T-cell (primary cell): ENCODE results near the gene COX7A2. TPM values are rescaled to one million over a fixed set of nuclear protein-coding genes. Genes with fewer than 3 reads are reported as not detected.

Experiments used
- ATAC-seq, 4 experiments: fragments of 200-7000 bp in 3 of 4; fragments of 150-1000 bp in 1 of 4; cut with Tn5 transposase; replicated peaks in 1 of 4; 1 replicate in 3 of 4; 2 replicates in 1 of 4; pipeline ENCODE4 v1.10.0; 2021; ENCODE audit warnings: moderate library complexity in 3 of 4, mild to moderate bottlenecking in 2 of 4, moderate number of reproducible peaks in 1 of 4
- CTCF ChIA-PET, 2 donors: fragments of 300-600 bp; sonication (Branson Sonifier 250); formaldehyde crosslinking; loops; one replicate each; lab custom pipeline; 2022; ENCODE audit warnings: antibody characterized with exemption in 2 of 2; lab: Charles Lee
- POLR2A ChIA-PET, 2 donors: fragments of 300-600 bp; sonication (Branson Sonifier 250); formaldehyde crosslinking; loops; one replicate each; lab custom pipeline; 2022; ENCODE audit warnings: antibody characterized with exemption in 2 of 2; lab: Charles Lee
- DNase-seq, 35 experiments: peaks; one replicate each; pipeline versions ENCODE4 v3.0.0 to v3.0.0-alpha.2; 2013 to 2023
- H3K27ac ChIP-seq: one replicate; pipeline ENCODE4 v1.5.1; 2013; ENCODE audit warnings: low read length
- H3K27me3 ChIP-seq, 2 experiments: replicated peaks in 1 of 2; 1 replicate in 1 of 2; 2 replicates in 1 of 2; pipeline versions ENCODE4 v1.6.1 to v1.7.0; 2013; ENCODE audit warnings: low read length in 1 of 2, mixed read lengths in 1 of 2; ENCODE audit not compliant: control insufficient read depth in 2 of 2, insufficient read depth in 2 of 2; ENCODE audit errors: extremely low read depth in 1 of 2
- H3K36me3 ChIP-seq, 2 donors: 1 replicate in 1 of 2; 2 replicates in 1 of 2; pipeline versions ENCODE4 v1.6.1 to v1.7.0; 2013; ENCODE audit warnings: low read length in 1 of 2; ENCODE audit not compliant: control insufficient read depth in 2 of 2, insufficient read depth in 1 of 2; ENCODE audit errors: extremely low read depth in 1 of 2
- H3K4me1 ChIP-seq, 2 experiments: 1 replicate in 1 of 2; 2 replicates in 1 of 2; pipeline versions ENCODE4 v1.6.1 to v1.7.0; 2013; ENCODE audit warnings: low read length in 2 of 2, mixed read lengths in 1 of 2; ENCODE audit not compliant: insufficient read depth in 2 of 2, control insufficient read depth in 1 of 2; ENCODE audit errors: extremely low read depth in 1 of 2
- H3K4me3 ChIP-seq, 2 donors: 1 replicate in 1 of 2; 2 replicates in 1 of 2; pipeline versions ENCODE4 v1.5.1 to v1.7.0; 2013; ENCODE audit warnings: mild to moderate bottlenecking in 2 of 2, low read length in 1 of 2, moderate library complexity in 1 of 2; ENCODE audit not compliant: control insufficient read depth in 1 of 2; ENCODE audit errors: extremely low read depth in 1 of 2
- H3K9me3 ChIP-seq: 2 replicates; pipeline ENCODE4 v1.7.0; 2013
- H3K27ac Mint-ChIP-seq, 2 donors: one replicate each; pipeline ENCODE4 v1.8.0; 2020 to 2021; ENCODE audit warnings: mild to moderate bottlenecking in 2 of 2, mixed read lengths in 2 of 2
- H3K27me3 Mint-ChIP-seq, 2 donors: one replicate each; pipeline ENCODE4 v1.8.0; 2021 to 2022; ENCODE audit warnings: mixed read lengths in 2 of 2
- H3K36me3 Mint-ChIP-seq: one replicate; pipeline ENCODE4 v1.8.0; 2021; ENCODE audit warnings: mixed read lengths
- H3K4me1 Mint-ChIP-seq, 3 donors: one replicate each; pipeline ENCODE4 v1.8.0; 2020 to 2022; ENCODE audit warnings: mixed read lengths in 3 of 3, mild to moderate bottlenecking in 1 of 3
- H3K4me3 Mint-ChIP-seq, 3 donors: one replicate each; pipeline ENCODE4 v1.8.0; 2020 to 2022; ENCODE audit warnings: mild to moderate bottlenecking in 3 of 3, mixed read lengths in 3 of 3, moderate library complexity in 3 of 3
- H3K9me3 Mint-ChIP-seq, 3 donors: one replicate each; pipeline ENCODE4 v1.8.0; 2020 to 2022; ENCODE audit warnings: mixed read lengths in 3 of 3
- WGBS: methylation state at CpG from one replicate; pipeline ENCODE4 v1.1.5; 2013; ENCODE audit warnings: missing lambda C conversion rate; ENCODE audit not compliant: insufficient coverage; 5-methylcytosine and 5-hydroxymethylcytosine counted together
- total RNA-seq, 35 experiments: library from RNA in 6 of 35; stranded (reverse) in 6 of 35; fragments of 120-200 nt in 1 of 35; gene quantifications; one replicate each; pipeline versions ENCODE4 v1.2.1 to v1.2.4 and lab custom pipeline; 2013 to 2026

The COX7A2 gene
- total RNA-seq, 5 donors from 2014 or later (not counting 1 experiment from before 2014, with no cell fraction given): 195 to 213 (median 198) TPM

DNA sequence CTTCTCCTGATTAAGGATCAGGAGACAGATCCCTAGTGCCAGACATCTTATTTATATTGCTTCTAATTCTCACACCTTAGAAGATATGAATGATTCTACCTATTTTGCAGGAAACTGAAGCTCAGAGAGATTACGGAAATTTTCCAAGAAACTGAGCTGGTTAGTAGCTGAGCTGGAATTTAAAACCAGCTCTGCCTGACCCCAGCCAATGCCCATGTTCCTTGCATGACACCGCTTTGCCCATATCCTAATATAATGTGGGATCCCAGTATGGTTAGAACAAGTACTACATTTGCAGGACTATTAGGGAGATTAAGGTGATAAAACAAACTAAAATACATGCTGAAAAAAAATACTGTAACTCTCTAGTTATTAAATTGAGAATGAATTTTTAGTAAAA, 39.1 kb upstream of the COX7A2 start:
- CTCF ChIA-PET: interaction anchor here (0.6 to 4.6 kb wide), 5 partner anchors 11 to 72 kb away, joined by 3 to 40 read pairs (median 4); no protein-coding TSS in a partner anchor

DNA sequence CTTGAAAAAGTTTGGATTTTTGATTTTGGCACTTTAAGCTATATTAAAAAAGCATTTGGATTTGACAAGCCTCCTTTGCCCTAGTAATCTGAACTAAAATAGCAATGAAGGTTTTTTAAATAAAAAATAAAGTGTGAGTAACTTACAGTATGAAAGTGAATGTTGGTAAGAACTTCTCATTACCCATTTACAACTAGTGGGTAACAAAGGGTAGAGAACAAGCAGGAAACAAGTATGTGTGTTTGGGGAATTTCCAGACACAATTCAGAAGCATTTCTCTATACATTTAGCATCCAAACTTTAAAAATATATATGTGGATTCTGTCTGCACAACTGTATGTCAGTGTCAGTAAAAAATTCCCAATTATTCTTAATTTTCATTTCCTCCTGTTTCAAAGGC, 38.1 kb upstream of the COX7A2 start:
- Histone ChIP-seq H3K9me3 (no peaks in the 10 kb centered on the region), H3K36me3 (no peaks in the 10 kb centered on the region), H3K4me1 (peaks cover 13 to 20% of the 10 kb centered on the region in 2 experiments), H3K4me3 (no peak overlapping the region), H3K27ac (peak overlapping the region; percentile 4), H3K27me3 (no peaks in the 10 kb centered on the region)
- ATAC-seq (no peak), DNase-seq (peak in 1 of 35 experiments; percentile 42)
- peaks cover 48 to 52% (median 49%) of the 10 kb centered on the region in 3 donors for H3K4me1 Mint-ChIP-seq
- ChIA-PET POLR2A (no interaction called here), CTCF (interaction anchor here (0.5 to 4.6 kb wide), 5 partner anchors 14 to 1833 kb away, joined by 3 to 40 read pairs (median 4); no protein-coding TSS in a partner anchor)
- H3K27ac Mint-ChIP-seq: peak overlapping the region in 1 of 2 donors; percentile 35
- H3K9me3 Mint-ChIP-seq: no peaks in the 10 kb centered on the region
- H3K4me3 Mint-ChIP-seq: peak overlapping the region in 2 of 3 donors; percentile 17 to 32
- no peaks in the 10 kb centered on the region for H3K27me3 Mint-ChIP-seq
- peaks cover 8% of the 10 kb centered on the region for H3K36me3 Mint-ChIP-seq

More for the DNA sequence above, 39.1 kb upstream of the COX7A2 start:
- Mint-ChIP-seq H3K9me3 (no peaks in the 10 kb centered on the region), H3K4me3 (peak overlapping the region in 1 of 3 donors; percentile 59), H3K27ac (peak overlapping the region; percentile 7 to 8), H3K27me3 (no peaks in the 10 kb centered on the region), H3K36me3 (peaks cover 4% of the 10 kb centered on the region), H3K4me1 (peaks cover 42 to 58% (median 44%) of the 10 kb centered on the region in 3 donors)
- no peaks in the 10 kb centered on the region for H3K36me3 ChIP-seq
- ATAC-seq: no peak
- H3K27ac ChIP-seq: no peak overlapping the region
- no CpG with 5 or more reads among the region's 2 CpGs for WGBS
- H3K4me3 ChIP-seq: no peak overlapping the region
- POLR2A ChIA-PET: interaction anchor here in 1 of 2 donors (0.8 to 1.1 kb wide), 2 partner anchors 39 to 1761 kb away, joined by 3 to 5 read pairs; partner anchors contain the start of genes COX7A2 and EEF1A1
- H3K4me1 ChIP-seq: peaks cover 8 to 20% of the 10 kb centered on the region in 2 experiments
- DNase-seq: no peak
- no peaks in the 10 kb centered on the region for H3K27me3 ChIP-seq
- no peaks in the 10 kb centered on the region for H3K9me3 ChIP-seq

DNA sequence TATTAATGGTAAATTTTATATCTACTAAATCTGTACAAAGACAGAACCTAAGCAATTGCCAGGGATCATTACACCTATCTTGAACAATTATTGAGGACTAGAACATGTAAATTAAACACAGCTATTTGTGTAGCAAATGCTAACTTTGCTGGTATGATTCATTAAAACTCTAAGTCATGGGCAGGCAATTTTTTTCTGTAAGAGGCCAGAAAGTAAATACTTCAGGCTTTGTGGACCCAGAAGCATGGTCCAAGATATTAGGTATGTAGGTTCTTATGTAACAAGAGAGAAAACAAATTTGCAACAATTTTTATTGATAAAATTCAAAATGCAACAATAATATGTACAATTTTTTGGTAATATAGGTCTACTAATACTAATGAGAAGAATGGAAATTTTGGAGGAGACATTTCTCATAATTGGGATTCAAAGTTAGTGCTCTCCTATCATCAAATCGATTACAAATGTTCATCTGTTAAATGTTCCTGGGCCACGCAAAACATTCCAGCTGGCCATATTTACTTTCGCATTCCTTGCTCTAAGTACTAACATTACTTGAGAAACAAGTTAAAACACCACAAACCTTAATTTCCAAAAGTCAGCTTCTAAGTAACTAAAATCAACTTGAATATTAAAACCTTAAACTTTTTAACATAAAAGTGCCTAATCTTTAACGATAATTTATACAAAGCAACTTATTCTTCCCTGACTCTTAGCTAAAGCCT, 36.7 kb upstream of the COX7A2 start:
- H3K27me3 ChIP-seq: no peaks in the 10 kb centered on the region
- ChIA-PET CTCF (interaction anchor here (0.9 to 4.5 kb wide), 6 partner anchors 13 to 282 kb away, joined by 3 to 20 read pairs (median 4); no protein-coding TSS in a partner anchor), POLR2A (interaction anchor here in 1 of 2 donors (1.2 kb wide), 1 partner anchor 40 kb away, joined by 3 read pairs; no protein-coding TSS in a partner anchor)
- ATAC-seq (no peak), DNase-seq (no peak)
- H3K27me3 Mint-ChIP-seq: no peaks in the 10 kb centered on the region
- H3K27ac ChIP-seq: no peak overlapping the region
- peaks cover 12 to 17% of the 10 kb centered on the region in 2 experiments for H3K4me1 ChIP-seq
- H3K9me3 Mint-ChIP-seq: no peaks in the 10 kb centered on the region
- H3K9me3 ChIP-seq: no peaks in the 10 kb centered on the region
- peaks cover 60 to 62% (median 61%) of the 10 kb centered on the region in 3 donors for H3K4me1 Mint-ChIP-seq
- 100% methylated on average over 3 of the region's 4 CpGs for WGBS
- H3K36me3 ChIP-seq: peaks cover 0 to 8% of the 10 kb centered on the region in 2 donors
- no peak overlapping the region for H3K27ac Mint-ChIP-seq
- H3K36me3 Mint-ChIP-seq: peaks cover 10% of the 10 kb centered on the region
- no peak overlapping the region for H3K4me3 ChIP-seq
- peak overlapping the region in 1 of 3 donors; percentile 23 for H3K4me3 Mint-ChIP-seq

DNA sequence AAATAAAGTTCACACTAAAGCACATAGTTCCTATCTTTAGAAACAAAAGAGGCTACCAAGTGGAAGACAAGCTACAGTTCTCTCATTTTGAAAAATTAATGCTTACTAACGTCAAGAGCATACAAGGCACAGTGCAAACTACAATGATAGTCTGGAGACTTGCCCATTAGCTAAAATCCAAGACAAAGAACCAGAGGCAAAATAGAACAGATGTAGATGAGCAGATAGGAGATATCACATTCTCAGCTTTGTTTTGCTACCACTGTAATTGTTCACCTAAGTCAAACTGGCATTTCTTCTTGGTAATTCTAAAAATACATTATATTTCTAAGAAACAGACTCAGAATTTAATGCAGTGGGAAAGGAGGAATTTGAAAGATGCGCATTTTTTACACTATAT, 35.8 kb upstream of the COX7A2 start:
- no CpG with 5 or more reads among the region's 2 CpGs for whole genome bisulfite sequencing
- ATAC-seq (no peak), DNase-seq (no peak)
- Mint-ChIP-seq H3K4me3 (no peak overlapping the region), H3K27ac (peak overlapping the region in 1 of 2 donors; percentile 44), H3K36me3 (peaks cover 16% of the 10 kb centered on the region), H3K9me3 (no peaks in the 10 kb centered on the region), H3K4me1 (peaks cover 66 to 70% (median 69%) of the 10 kb centered on the region in 3 donors), H3K27me3 (no peaks in the 10 kb centered on the region)
- POLR2A ChIA-PET: interaction anchor here in 1 of 2 donors (1.2 kb wide), 1 partner anchor 39 kb away, joined by 3 read pairs; no protein-coding TSS in a partner anchor
- H3K27ac ChIP-seq: no peak overlapping the region
- no peaks in the 10 kb centered on the region for H3K27me3 ChIP-seq
- peaks cover 0 to 8% of the 10 kb centered on the region in 2 donors for H3K36me3 ChIP-seq
- no peaks in the 10 kb centered on the region for H3K9me3 ChIP-seq
- peaks cover 12 to 15% of the 10 kb centered on the region in 2 experiments for H3K4me1 ChIP-seq
- H3K4me3 ChIP-seq: no peak overlapping the region
- CTCF ChIA-PET: interaction anchor here (0.8 to 4.5 kb wide), 5 partner anchors 12 to 1546 kb away, joined by 3 to 20 read pairs (median 5); no protein-coding TSS in a partner anchor

DNA sequence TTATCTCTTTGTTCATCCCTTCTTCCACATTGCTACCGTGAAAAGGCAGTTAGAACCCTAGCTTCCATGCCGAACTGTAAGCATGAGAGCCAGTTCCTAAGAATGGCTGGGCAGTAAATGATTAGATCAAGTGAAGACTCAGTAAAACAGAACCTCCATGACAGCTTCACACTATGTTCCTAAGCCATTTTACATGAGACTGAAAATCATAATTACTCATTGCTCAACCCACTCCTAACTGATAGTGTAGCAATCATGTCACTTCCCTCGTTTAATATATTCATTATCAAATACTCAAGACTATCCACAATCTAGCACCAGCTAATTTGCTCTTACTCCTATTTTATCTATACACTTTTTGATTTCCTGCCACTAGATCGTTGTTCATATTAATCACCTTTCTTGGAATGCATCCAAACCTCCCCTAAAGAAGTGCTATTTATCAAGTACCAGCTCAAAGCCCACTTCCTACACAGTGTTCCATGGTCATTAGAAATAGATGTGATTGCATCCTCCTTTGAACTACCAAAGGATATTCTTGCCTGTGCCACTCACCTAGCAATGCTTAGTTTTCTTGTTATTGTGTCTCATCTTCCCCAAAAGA, 35.0 kb upstream of the COX7A2 start:
- ATAC-seq (no peak), DNase-seq (no peak)
- H3K27ac ChIP-seq: no peak overlapping the region
- no peaks in the 10 kb centered on the region for H3K27me3 ChIP-seq
- ChIA-PET CTCF (interaction anchor here (0.5 to 4.5 kb wide), 3 partner anchors 11 to 198 kb away, joined by 3 to 20 read pairs (median 3); no protein-coding TSS in a partner anchor), POLR2A (no interaction called here)
- peaks cover 12% of the 10 kb centered on the region in 2 experiments for H3K4me1 ChIP-seq
- H3K4me3 Mint-ChIP-seq: peak overlapping the region in 1 of 3 donors; percentile 0
- H3K4me3 ChIP-seq: no peak overlapping the region
- H3K36me3 Mint-ChIP-seq: peaks cover 24% of the 10 kb centered on the region
- 30% methylated on average over 2 of the region's 4 CpGs for WGBS
- H3K9me3 Mint-ChIP-seq: no peaks in the 10 kb centered on the region
- H3K36me3 ChIP-seq: peaks cover 0 to 8% of the 10 kb centered on the region in 2 donors
- no peaks in the 10 kb centered on the region for H3K9me3 ChIP-seq
- peaks cover 75 to 79% (median 77%) of the 10 kb centered on the region in 3 donors for H3K4me1 Mint-ChIP-seq
- peak overlapping the region; percentile 2 to 17 for H3K27ac Mint-ChIP-seq
- no peaks in the 10 kb centered on the region for H3K27me3 Mint-ChIP-seq

DNA sequence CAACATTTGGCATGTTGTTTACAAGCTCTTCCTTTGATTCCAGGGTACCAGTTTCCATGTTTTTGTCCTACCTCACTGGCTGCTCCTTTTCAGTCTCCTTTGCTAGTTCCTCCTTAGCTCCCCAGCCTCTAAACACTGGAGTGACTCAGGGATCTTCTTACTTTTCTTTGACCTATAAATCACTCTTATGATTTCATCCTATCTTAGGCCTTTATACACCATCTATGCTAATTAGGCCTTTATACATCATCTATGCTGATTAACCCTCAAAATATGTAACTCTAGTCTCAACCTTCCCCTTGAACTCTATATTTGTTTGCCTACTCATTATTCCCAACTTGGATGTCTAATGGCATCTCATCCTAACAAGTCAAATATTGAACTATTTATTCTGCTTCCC, 31.5 kb upstream of the COX7A2 start:
- H3K4me3 Mint-ChIP-seq: no peak overlapping the region

More for the DNA sequence above, 31.5 kb upstream of the COX7A2 start:
- Mint-ChIP-seq H3K36me3 (peaks cover 49% of the 10 kb centered on the region), H3K4me1 (peaks cover 77 to 80% (median 79%) of the 10 kb centered on the region in 3 donors), H3K27ac (peak overlapping the region; percentile 23 to 79), H3K9me3 (no peaks in the 10 kb centered on the region), H3K27me3 (no peaks in the 10 kb centered on the region)
- ChIA-PET CTCF (interaction anchor here (0.7 to 1.3 kb wide), 3 partner anchors 8 to 22 kb away, joined by 3 read pairs; no protein-coding TSS in a partner anchor), POLR2A (interaction anchor here in 1 of 2 donors (1.5 kb wide), 1 partner anchor 9 kb away, joined by 6 read pairs; the partner anchor contains the start of gene TMEM30A)
- H3K27ac ChIP-seq: no peak overlapping the region
- H3K4me3 ChIP-seq: no peak overlapping the region
- no peaks in the 10 kb centered on the region for H3K9me3 ChIP-seq
- peaks cover 0 to 9% of the 10 kb centered on the region in 2 experiments for H3K4me1 ChIP-seq
- no peaks in the 10 kb centered on the region for H3K27me3 ChIP-seq
- peaks cover 0 to 16% of the 10 kb centered on the region in 2 donors for H3K36me3 ChIP-seq
- ATAC-seq (no peak), DNase-seq (no peak)
